Endothelial cell (in vitro differentiated cells): ENCODE results near the gene DPM1. TPM values are rescaled to one million over a fixed set of nuclear protein-coding genes. Genes with fewer than 3 reads are reported as not detected.
A peak's percentile ranks its signal among the peaks of the same experiment; 100 is the strongest.

Experiments used
- DNase-seq: peaks from one replicate; pipeline ENCODE4 v3.0.0; 2021; ENCODE audit warnings: low spot score
- H3K27ac Mint-ChIP-seq: one replicate; pipeline ENCODE4 v1.8.0; 2021; ENCODE audit warnings: mixed read lengths, inconsistent platforms; ENCODE audit not compliant: unreplicated experiment
- H3K27me3 Mint-ChIP-seq: one replicate; pipeline ENCODE4 v1.8.0; 2021; ENCODE audit warnings: mild to moderate bottlenecking, moderate library complexity, mixed read lengths, inconsistent platforms; ENCODE audit not compliant: unreplicated experiment
- H3K36me3 Mint-ChIP-seq: one replicate; pipeline ENCODE4 v1.8.0; 2021; ENCODE audit warnings: mild to moderate bottlenecking, low read depth, mixed read lengths, inconsistent platforms; ENCODE audit not compliant: unreplicated experiment
- H3K4me1 Mint-ChIP-seq: one replicate; pipeline ENCODE4 v1.8.0; 2021; ENCODE audit warnings: mild to moderate bottlenecking, mixed read lengths, inconsistent platforms; ENCODE audit not compliant: unreplicated experiment
- H3K4me3 Mint-ChIP-seq: one replicate; pipeline ENCODE4 v1.8.0; 2021; ENCODE audit warnings: mild to moderate bottlenecking, mixed read lengths, inconsistent platforms; ENCODE audit not compliant: unreplicated experiment
- H3K9me3 Mint-ChIP-seq: one replicate; pipeline ENCODE4 v1.8.0; 2021; ENCODE audit warnings: mixed read lengths, inconsistent platforms; ENCODE audit not compliant: unreplicated experiment
- CTCF ChIP-seq: fragments of 200-600 bp; sonication (generic); IDR thresholded peaks from one replicate; pipeline ENCODE4 v1.5.0; 2021; ENCODE audit warnings: antibody characterized with exemption; ENCODE audit not compliant: unreplicated experiment
- total RNA-seq: library from RNA; stranded (reverse); fragmentation: NEBNext Ultra II Directional; extraction: Animal tissue kit (Norgen Biotek cat#: 25700); gene quantifications from one replicate; pipeline ENCODE4 v1.2.1, GENCODE V29; 2021; ENCODE audit not compliant: unreplicated experiment

The DPM1 gene
- total RNA-seq, 1 donor from 2014 or later: 40.0 TPM

GRCh38 chr20:50969912-50970311 is 11.6 kb upstream of the DPM1 start:
- Mint-ChIP-seq H3K9me3 (no peaks in the 10 kb centered on the region), H3K4me3 (no peak overlapping the region), H3K4me1 (no peaks in the 10 kb centered on the region), H3K27ac (no peak overlapping the region), H3K27me3 (no peaks in the 10 kb centered on the region), H3K36me3 (no peaks in the 10 kb centered on the region)
- DNase-seq: no peak
- TF ChIP-seq CTCF: no peak

GRCh38 chr20:50969435-50969834 is 11.1 kb upstream of the DPM1 start:
- DNase-seq: no peak
- no peaks in the 10 kb centered on the region for H3K4me1 Mint-ChIP-seq
- no peak for TF ChIP-seq CTCF
- H3K9me3 Mint-ChIP-seq: no peaks in the 10 kb centered on the region
- H3K36me3 Mint-ChIP-seq: no peaks in the 10 kb centered on the region
- H3K27ac Mint-ChIP-seq: no peak overlapping the region
- no peak overlapping the region for H3K4me3 Mint-ChIP-seq
- no peaks in the 10 kb centered on the region for H3K27me3 Mint-ChIP-seq

- no peak for DNase-seq
- H3K27me3 Mint-ChIP-seq: no peaks in the 10 kb centered on the region
- no peak for TF ChIP-seq CTCF
- H3K4me1 Mint-ChIP-seq: no peaks in the 10 kb centered on the region
- no peak overlapping the region for H3K4me3 Mint-ChIP-seq
- no peak overlapping the region for H3K27ac Mint-ChIP-seq
- no peaks in the 10 kb centered on the region for H3K9me3 Mint-ChIP-seq
- no peaks in the 10 kb centered on the region for H3K36me3 Mint-ChIP-seq
Measured at GRCh38 chr20:50968289-50968688, 10.0 kb upstream of the DPM1 start.

GRCh38 chr20:50967586-50967985 is 9.3 kb upstream of the DPM1 start:
- no peaks in the 10 kb centered on the region for H3K4me1 Mint-ChIP-seq
- no peak overlapping the region for H3K4me3 Mint-ChIP-seq
- no peak overlapping the region for H3K27ac Mint-ChIP-seq
- H3K27me3 Mint-ChIP-seq: no peaks in the 10 kb centered on the region
- TF ChIP-seq CTCF: no peak
- DNase-seq: no peak
- H3K9me3 Mint-ChIP-seq: no peaks in the 10 kb centered on the region
- no peaks in the 10 kb centered on the region for H3K36me3 Mint-ChIP-seq

GRCh38 chr20:50959543-50960126 is 1.3 kb upstream of the DPM1 start:
- no peaks in the 10 kb centered on the region for H3K36me3 Mint-ChIP-seq
- peak overlapping the region; percentile 95 for H3K4me3 Mint-ChIP-seq
- peaks cover 8% of the 10 kb centered on the region for H3K27me3 Mint-ChIP-seq

More at GRCh38 chr20:50959543-50960126, 1.3 kb upstream of the DPM1 start:
- Mint-ChIP-seq H3K27ac (peak overlapping the region; percentile 97), H3K9me3 (no peaks in the 10 kb centered on the region), H3K4me1 (peaks cover 22% of the 10 kb centered on the region)
- no peak for DNase-seq
- TF ChIP-seq CTCF: no peak
